ENCODE data around the gene APPBP2. TPM values are rescaled to one million over a fixed set of nuclear protein-coding genes. Genes with fewer than 3 reads are reported as not detected.

The APPBP2 gene, protein sequence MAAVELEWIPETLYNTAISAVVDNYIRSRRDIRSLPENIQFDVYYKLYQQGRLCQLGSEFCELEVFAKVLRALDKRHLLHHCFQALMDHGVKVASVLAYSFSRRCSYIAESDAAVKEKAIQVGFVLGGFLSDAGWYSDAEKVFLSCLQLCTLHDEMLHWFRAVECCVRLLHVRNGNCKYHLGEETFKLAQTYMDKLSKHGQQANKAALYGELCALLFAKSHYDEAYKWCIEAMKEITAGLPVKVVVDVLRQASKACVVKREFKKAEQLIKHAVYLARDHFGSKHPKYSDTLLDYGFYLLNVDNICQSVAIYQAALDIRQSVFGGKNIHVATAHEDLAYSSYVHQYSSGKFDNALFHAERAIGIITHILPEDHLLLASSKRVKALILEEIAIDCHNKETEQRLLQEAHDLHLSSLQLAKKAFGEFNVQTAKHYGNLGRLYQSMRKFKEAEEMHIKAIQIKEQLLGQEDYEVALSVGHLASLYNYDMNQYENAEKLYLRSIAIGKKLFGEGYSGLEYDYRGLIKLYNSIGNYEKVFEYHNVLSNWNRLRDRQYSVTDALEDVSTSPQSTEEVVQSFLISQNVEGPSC
- total RNA-seq = 65.5 to 75.6 TPM (median 65.5 TPM) in 3 replicates

DNA sequence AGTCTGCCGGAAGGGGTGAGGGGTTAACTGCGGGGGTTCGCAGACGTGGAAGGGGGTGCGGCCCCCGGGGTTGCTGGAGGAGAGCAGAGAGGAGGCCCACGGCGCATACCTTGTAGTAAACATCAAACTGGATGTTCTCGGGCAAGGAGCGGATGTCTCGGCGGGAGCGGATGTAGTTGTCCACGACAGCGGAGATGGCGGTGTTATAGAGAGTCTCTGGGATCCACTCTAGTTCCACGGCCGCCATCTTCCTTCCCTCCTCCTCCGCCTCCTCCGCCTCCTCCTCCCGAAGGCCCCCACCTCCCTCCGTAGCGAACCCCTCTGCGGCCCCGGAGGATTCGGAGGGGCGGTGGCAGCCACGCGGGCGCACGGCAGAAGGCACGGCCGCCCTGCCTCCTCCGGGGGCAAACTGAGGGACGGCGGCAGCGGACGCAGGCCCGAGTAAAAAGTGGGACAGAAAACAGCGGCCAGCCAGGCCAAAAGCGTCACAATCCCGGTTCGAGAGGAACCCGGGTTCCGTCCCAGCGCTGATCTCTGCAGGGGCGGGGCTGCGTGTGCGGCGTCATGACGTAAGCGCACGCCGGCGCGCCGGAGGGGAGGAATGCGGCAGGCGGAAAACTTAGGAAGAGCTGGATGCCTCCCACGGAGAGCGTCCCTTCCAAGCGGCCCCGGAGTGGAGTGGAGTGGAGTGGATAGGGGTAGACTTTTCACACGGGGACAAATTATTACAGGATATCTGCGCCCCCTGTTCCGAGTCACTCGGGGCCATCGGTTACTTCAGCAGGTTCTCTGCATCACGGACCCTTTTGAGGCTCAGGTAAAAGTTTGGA, at the start of gene APPBP2:
Gene APPBP2, minus strand, starts transcription at position 558 of the 830 bp plus-strand sequence. Its CDS starts 311 bp downstream, at position 247.
- Mint-ChIP-seq H3K9me3 (peaks cover 25% of the 10 kb centered on the region), H3K36me3 (peaks cover 20% of the 10 kb centered on the region), H3K27ac (peak within 1 kb of the TSS; percentile 100), H3K4me3 (peak within 1 kb of the TSS; percentile 94), H3K27me3 (ENCODE audit: low read depth) (no peaks in the 10 kb centered on the region), H3K4me1 (peaks cover 30% of the 10 kb centered on the region)
- no peak for TF ChIP-seq CTCF (IDR thresholded peaks at IDR 0.05; ENCODE audit: unreplicated experiment)
- DNase-seq (ENCODE audit: low spot score in 2 of 2, unreplicated experiment in 2 of 2) = peak; percentile 69 to 88

DNA sequence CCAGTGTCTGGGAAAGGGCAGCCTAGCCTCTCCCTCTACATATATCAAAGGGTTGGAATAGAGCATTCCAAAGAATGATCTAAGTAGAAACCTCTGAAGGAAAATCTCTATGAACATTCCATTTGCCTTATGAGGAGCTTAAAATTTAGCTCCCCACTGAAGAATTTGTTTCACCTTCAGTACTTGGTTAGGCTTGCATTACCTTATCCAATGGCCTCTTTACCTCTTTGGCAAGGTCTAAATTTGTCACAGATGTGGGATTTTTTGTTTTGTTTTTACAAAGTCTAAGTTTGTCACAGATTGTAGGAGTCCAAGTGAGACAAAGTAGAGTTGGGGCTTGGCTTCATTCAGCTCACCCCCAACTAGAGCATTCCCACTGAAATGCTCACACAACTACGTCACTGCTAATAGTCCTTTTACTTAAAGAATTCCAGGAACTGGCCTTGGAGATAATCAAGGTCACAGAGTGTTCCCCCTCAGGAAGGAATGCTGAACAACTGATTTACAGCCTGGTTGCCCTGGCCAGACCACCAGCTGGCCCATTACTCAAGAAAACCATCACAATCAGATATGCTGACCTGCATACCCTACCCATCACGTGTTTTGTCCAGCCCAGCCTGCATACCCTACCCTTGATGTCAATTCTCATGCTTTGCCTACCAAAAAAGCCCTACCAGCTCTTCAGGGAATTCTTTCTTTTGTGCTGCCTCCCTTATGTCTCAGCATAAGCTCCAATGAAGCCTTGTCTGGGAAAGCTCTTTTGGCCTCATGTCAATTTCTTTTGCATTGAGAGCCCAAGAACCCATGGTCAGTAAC, 47.4 kb upstream of the APPBP2 start:
- H3K27me3 Mint-ChIP-seq (ENCODE audit: low read depth) = no peaks in the 10 kb centered on the region
- DNase-seq (ENCODE audit: low spot score in 2 of 2, unreplicated experiment in 2 of 2) = no peak
- H3K4me1 Mint-ChIP-seq = peaks cover 47% of the 10 kb centered on the region
- peak overlapping the region; percentile 99 for H3K27ac Mint-ChIP-seq
- TF ChIP-seq CTCF (IDR thresholded peaks at IDR 0.05; ENCODE audit: unreplicated experiment) = no peak
- H3K36me3 Mint-ChIP-seq = no peaks in the 10 kb centered on the region
- H3K9me3 Mint-ChIP-seq = peaks cover 4% of the 10 kb centered on the region
- no peak overlapping the region for H3K4me3 Mint-ChIP-seq

DNA sequence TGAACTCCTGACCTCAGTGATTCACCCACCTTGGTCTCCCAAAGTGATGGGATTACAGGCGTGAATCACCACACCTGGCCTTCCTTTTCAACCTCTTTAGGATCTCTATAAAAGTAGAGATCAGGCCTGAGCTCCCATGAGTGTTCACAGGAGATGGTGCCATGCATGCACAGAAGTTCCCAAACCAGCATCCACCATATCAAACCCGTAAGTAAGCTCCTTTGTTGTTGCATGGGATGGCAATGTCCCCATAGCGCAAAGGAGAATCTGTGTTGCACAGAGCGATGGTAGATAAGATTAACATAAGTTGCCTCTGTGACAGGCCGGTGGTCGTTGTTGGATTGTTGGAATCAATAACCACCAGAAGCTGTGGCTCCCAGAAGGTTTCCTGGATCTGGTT, 39.2 kb upstream of the APPBP2 start:
- H3K36me3 Mint-ChIP-seq = no peaks in the 10 kb centered on the region
- H3K27me3 Mint-ChIP-seq (ENCODE audit: low read depth) = no peaks in the 10 kb centered on the region
- no peaks in the 10 kb centered on the region for H3K9me3 Mint-ChIP-seq
- DNase-seq (ENCODE audit: low spot score in 2 of 2, unreplicated experiment in 2 of 2) = no peak
- H3K4me1 Mint-ChIP-seq = peaks cover 13% of the 10 kb centered on the region
- H3K4me3 Mint-ChIP-seq = no peak overlapping the region
- no peak for TF ChIP-seq CTCF (IDR thresholded peaks at IDR 0.05; ENCODE audit: unreplicated experiment)
- H3K27ac Mint-ChIP-seq = no peak overlapping the region

DNA sequence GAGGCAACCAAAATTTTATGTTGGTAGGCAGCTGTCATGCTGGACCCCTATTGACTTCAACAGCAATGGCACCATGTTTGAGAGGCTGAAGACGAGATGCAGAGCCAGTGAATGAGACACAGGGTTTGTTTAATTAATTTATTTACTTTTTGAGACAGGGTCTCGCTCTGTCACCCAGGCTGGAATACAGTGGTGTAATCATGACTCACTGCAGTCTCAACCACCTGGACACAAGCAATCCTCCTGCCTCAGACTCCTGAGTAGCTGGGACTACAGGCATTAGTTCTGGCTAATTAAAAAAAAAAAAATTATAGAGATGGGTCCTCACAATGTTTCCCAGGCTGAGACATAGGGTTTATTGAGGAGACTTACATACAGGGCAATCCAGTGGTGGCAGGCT, 37.7 kb upstream of the APPBP2 start:
- Mint-ChIP-seq H3K27me3 (ENCODE audit: low read depth) (no peaks in the 10 kb centered on the region), H3K9me3 (peaks cover 2% of the 10 kb centered on the region), H3K36me3 (peaks cover under 1% of the 10 kb centered on the region), H3K27ac (no peak overlapping the region), H3K4me3 (no peak overlapping the region), H3K4me1 (peaks cover 9% of the 10 kb centered on the region)
- no peak for DNase-seq (ENCODE audit: low spot score in 2 of 2, unreplicated experiment in 2 of 2)
- TF ChIP-seq CTCF (IDR thresholded peaks at IDR 0.05; ENCODE audit: unreplicated experiment) = no peak

DNA sequence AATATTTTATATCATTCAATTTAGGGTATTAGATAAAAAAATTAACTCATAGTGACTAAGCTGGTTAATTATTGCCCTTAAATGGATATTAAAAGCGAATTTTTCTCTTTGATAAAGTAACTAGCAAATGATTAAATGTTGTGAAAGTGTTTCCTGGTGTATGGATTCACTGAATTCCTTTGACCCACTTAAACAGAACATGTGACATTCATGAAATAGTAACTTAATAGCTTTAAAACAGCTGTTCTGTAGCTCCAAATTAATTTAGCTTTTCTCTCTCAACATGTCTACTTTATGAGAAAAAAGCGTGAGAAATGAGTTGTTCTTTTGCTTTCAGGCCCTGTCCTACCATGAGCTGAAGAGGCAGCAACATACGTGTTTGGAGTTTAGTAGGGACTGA, 36.4 kb upstream of the APPBP2 start:
- peaks cover 15% of the 10 kb centered on the region for H3K9me3 Mint-ChIP-seq
- no peak overlapping the region for H3K4me3 Mint-ChIP-seq
- no peaks in the 10 kb centered on the region for H3K27me3 Mint-ChIP-seq (ENCODE audit: low read depth)
- no peak for DNase-seq (ENCODE audit: low spot score in 2 of 2, unreplicated experiment in 2 of 2)
- TF ChIP-seq CTCF (IDR thresholded peaks at IDR 0.05; ENCODE audit: unreplicated experiment) = no peak
- H3K36me3 Mint-ChIP-seq = peaks cover 11% of the 10 kb centered on the region
- peaks cover 5% of the 10 kb centered on the region for H3K4me1 Mint-ChIP-seq
- H3K27ac Mint-ChIP-seq = no peak overlapping the region
